ENCODE measurements around the gene DHX30. TPM values are rescaled to one million over a fixed set of nuclear protein-coding genes. Genes with fewer than 3 reads are reported as not detected.

Gene DHX30
- total and polyA plus RNA-seq, 9 donors, result 19.5 to 66.8 (median 55.1) TPM

GRCh38 chr3:47871389-47871788 is 68.5 kb downstream of the DHX30 start:
- TF ChIP-seq POLR2A (IDR thresholded peaks at IDR 0.05), result no peak
- no peak for TF ChIP-seq CTCF (IDR thresholded peaks at IDR 0.05)
- TF ChIP-seq EP300 (IDR thresholded peaks at IDR 0.05), result no peak
- Histone ChIP-seq H3K27me3 (no peaks in the 10 kb centered on the region), H3K4me1 (ENCODE audit: insufficient read depth) (no peaks in the 10 kb centered on the region), H3K27ac (no peak overlapping the region), H3K9me3 (no peaks in the 10 kb centered on the region), H3K36me3 (no peaks in the 10 kb centered on the region), H3K4me3 (no peak overlapping the region)
- intact Hi-C loops (cut with DNase I), result no loop called here
- no peak for DNase-seq
- WGBS, 3 donors, result 91 to 93% (median 92%) methylated on average over 2 of the region's 2 CpGs

GRCh38 chr3:47872916-47873315 is 70.0 kb downstream of the DHX30 start:
- Histone ChIP-seq H3K27ac (no peak overlapping the region), H3K4me1 (ENCODE audit: insufficient read depth) (no peaks in the 10 kb centered on the region), H3K36me3 (no peaks in the 10 kb centered on the region), H3K9me3 (no peaks in the 10 kb centered on the region), H3K4me3 (no peak overlapping the region), H3K27me3 (no peaks in the 10 kb centered on the region)
- TF ChIP-seq CTCF (IDR thresholded peaks at IDR 0.05) (no peak), EP300 (IDR thresholded peaks at IDR 0.05) (no peak), POLR2A (IDR thresholded peaks at IDR 0.05) (no peak)
- intact Hi-C loops (cut with DNase I), result no loop called here
- DNase-seq, result no peak
- 80 to 85% (median 82%) methylated on average over 4 of the region's 4 CpGs for WGBS, 3 donors

- TF ChIP-seq EP300 (IDR thresholded peaks at IDR 0.05) (no peak), CTCF (IDR thresholded peaks at IDR 0.05) (no peak), POLR2A (IDR thresholded peaks at IDR 0.05) (no peak)
- no peak overlapping the region for H3K27ac ChIP-seq
- intact Hi-C loops (cut with DNase I), result no loop called here
- no peaks in the 10 kb centered on the region for H3K4me1 ChIP-seq (ENCODE audit: insufficient read depth)
- H3K9me3 ChIP-seq, result no peaks in the 10 kb centered on the region
- no peak overlapping the region for H3K4me3 ChIP-seq
- WGBS, 3 donors, result 94 to 100% (median 98%) methylated on average over 2 of the region's 2 CpGs
- no peaks in the 10 kb centered on the region for H3K27me3 ChIP-seq
- no peaks in the 10 kb centered on the region for H3K36me3 ChIP-seq
- DNase-seq, result no peak
These were observed 71.5 kb downstream of the DHX30 start for GRCh38 chr3:47874438-47874837.

- Histone ChIP-seq H3K27ac (no peak overlapping the region), H3K4me3 (no peak overlapping the region), H3K4me1 (ENCODE audit: insufficient read depth) (no peaks in the 10 kb centered on the region), H3K27me3 (no peaks in the 10 kb centered on the region), H3K36me3 (no peaks in the 10 kb centered on the region), H3K9me3 (no peaks in the 10 kb centered on the region)
- WGBS, 3 donors, result 12 to 43% (median 23%) methylated on average over 1 of the region's 1 CpG
- no peak for TF ChIP-seq POLR2A (IDR thresholded peaks at IDR 0.05)
- TF ChIP-seq EP300 (IDR thresholded peaks at IDR 0.05), result no peak
- TF ChIP-seq CTCF (IDR thresholded peaks at IDR 0.05), result no peak
- DNase-seq, result no peak
- intact Hi-C loops (cut with DNase I), result no loop called here
These were observed 72.0 kb downstream of the DHX30 start for GRCh38 chr3:47874913-47875312.

- Histone ChIP-seq H3K9me3 (no peaks in the 10 kb centered on the region), H3K36me3 (no peaks in the 10 kb centered on the region), H3K27me3 (no peaks in the 10 kb centered on the region), H3K4me3 (no peak overlapping the region), H3K27ac (no peak overlapping the region), H3K4me1 (ENCODE audit: insufficient read depth) (no peaks in the 10 kb centered on the region)
- DNase-seq, result no peak
- TF ChIP-seq CTCF (IDR thresholded peaks at IDR 0.05), result no peak
- TF ChIP-seq EP300 (IDR thresholded peaks at IDR 0.05), result no peak
- TF ChIP-seq POLR2A (IDR thresholded peaks at IDR 0.05), result no peak
- intact Hi-C loops (cut with DNase I), result no loop called here
- 46 to 59% (median 55%) methylated on average over 3 of the region's 3 CpGs for WGBS, 3 donors
These were observed 74.4 kb downstream of the DHX30 start for GRCh38 chr3:47877290-47877689.

All from ovary (tissue), 9 donors.